ENCODE results near the gene TECPR1. TPM values are rescaled to one million over a fixed set of nuclear protein-coding genes. Genes with fewer than 3 reads are reported as not detected.
A peak's percentile ranks its signal among the peaks of the same experiment; 100 is the strongest.

TECPR1 gene
- total RNA-seq, 1 donor from 2014 or later, result 15.1 TPM

GRCh38 chr7:98229991-98230745 is 21.9 kb downstream of the TECPR1 start:
- peak overlapping the region in 1 of 3 donors; percentile 68 for H3K9ac ChIP-seq (ENCODE audit: low read depth in 1 of 3, low read length in 3 of 3)
- H3K4me1 ChIP-seq (ENCODE audit: control insufficient read depth in 3 of 3, insufficient read depth in 3 of 3, low read length in 3 of 3), result peaks cover 6 to 10% (median 8%) of the 10 kb centered on the region in 3 donors
- H3K9me3 ChIP-seq (ENCODE audit: control insufficient read depth in 3 of 3, low read length in 3 of 3), result no peaks in the 10 kb centered on the region
- peak overlapping the region; percentile 23 for H3K27ac ChIP-seq (ENCODE audit: low read depth, low read length)
- H3K36me3 ChIP-seq (ENCODE audit: control insufficient read depth in 3 of 3, insufficient read depth in 3 of 3, low read length in 3 of 3), result peaks cover 16 to 20% (median 17%) of the 10 kb centered on the region in 3 donors
- H3K4me3 ChIP-seq (ENCODE audit: low read length in 3 of 3), result no peak overlapping the region
- no peaks in the 10 kb centered on the region for H3K27me3 ChIP-seq (ENCODE audit: control insufficient read depth in 3 of 3, insufficient read depth in 3 of 3, low read length in 3 of 3)

DNA sequence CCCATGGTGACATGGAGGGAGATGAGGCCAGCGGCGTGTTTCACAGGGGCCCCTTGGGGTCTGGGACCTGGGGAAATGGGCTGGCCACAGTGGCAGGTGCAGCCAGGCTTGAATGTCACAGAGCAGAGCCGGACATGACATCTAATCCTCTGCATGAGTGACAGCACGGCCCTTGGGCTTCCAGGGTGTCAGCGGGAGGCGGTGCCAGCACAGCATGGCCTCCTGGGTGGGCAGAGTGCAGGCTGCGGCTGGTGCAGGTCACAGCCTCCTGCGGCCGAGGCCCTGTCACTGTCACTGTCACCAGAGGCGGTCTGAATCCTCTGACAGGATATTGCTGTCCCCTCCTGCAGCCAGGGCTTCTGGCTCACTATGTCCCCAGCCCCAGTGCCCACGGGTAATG is 22.6 kb downstream of the TECPR1 start:
- Histone ChIP-seq H3K9ac (ENCODE audit: low read depth in 1 of 3, low read length in 3 of 3) (peak overlapping the region in 1 of 3 donors; percentile 68), H3K4me1 (ENCODE audit: control insufficient read depth in 3 of 3, insufficient read depth in 3 of 3, low read length in 3 of 3) (peaks cover 6 to 10% (median 8%) of the 10 kb centered on the region in 3 donors), H3K27me3 (ENCODE audit: control insufficient read depth in 3 of 3, insufficient read depth in 3 of 3, low read length in 3 of 3) (no peaks in the 10 kb centered on the region), H3K27ac (ENCODE audit: low read depth, low read length) (peak overlapping the region; percentile 23), H3K36me3 (ENCODE audit: control insufficient read depth in 3 of 3, insufficient read depth in 3 of 3, low read length in 3 of 3) (peaks cover 17 to 21% (median 17%) of the 10 kb centered on the region in 3 donors), H3K9me3 (ENCODE audit: control insufficient read depth in 3 of 3, low read length in 3 of 3) (no peaks in the 10 kb centered on the region), H3K4me3 (ENCODE audit: low read length in 3 of 3) (peak overlapping the region in 1 of 3 donors; percentile 49)

DNA sequence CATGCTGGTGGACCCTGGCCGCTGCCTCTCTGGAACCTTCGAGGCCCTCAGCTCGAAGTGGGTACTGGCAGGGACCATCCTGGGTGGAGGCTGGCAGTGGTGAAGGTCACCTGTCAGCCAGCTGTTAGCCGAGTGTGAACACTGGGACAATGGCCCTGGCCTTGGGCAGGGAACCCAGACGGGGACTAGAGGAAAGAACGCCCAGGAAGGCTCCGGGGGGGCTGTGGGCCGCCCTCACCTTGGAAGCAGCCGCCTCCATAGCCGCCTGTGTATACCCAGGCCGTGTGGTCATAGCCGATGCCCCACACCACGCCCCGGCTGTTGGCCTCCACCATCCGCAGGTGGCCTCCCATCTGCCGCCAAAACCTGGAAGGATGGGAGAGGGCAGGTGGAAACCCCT is 23.2 kb downstream of the TECPR1 start:
- H3K4me3 ChIP-seq (ENCODE audit: low read length in 3 of 3), result no peak overlapping the region
- no peaks in the 10 kb centered on the region for H3K9me3 ChIP-seq (ENCODE audit: control insufficient read depth in 3 of 3, low read length in 3 of 3)
- H3K27ac ChIP-seq (ENCODE audit: low read depth, low read length), result no peak overlapping the region
- H3K9ac ChIP-seq (ENCODE audit: low read depth in 1 of 3, low read length in 3 of 3), result peak overlapping the region in 1 of 3 donors; percentile 68
- peaks cover 6 to 10% (median 8%) of the 10 kb centered on the region in 3 donors for H3K4me1 ChIP-seq (ENCODE audit: control insufficient read depth in 3 of 3, insufficient read depth in 3 of 3, low read length in 3 of 3)
- no peaks in the 10 kb centered on the region for H3K27me3 ChIP-seq (ENCODE audit: control insufficient read depth in 3 of 3, insufficient read depth in 3 of 3, low read length in 3 of 3)
- peaks cover 17 to 22% (median 19%) of the 10 kb centered on the region in 3 donors for H3K36me3 ChIP-seq (ENCODE audit: control insufficient read depth in 3 of 3, insufficient read depth in 3 of 3, low read length in 3 of 3)

DNA sequence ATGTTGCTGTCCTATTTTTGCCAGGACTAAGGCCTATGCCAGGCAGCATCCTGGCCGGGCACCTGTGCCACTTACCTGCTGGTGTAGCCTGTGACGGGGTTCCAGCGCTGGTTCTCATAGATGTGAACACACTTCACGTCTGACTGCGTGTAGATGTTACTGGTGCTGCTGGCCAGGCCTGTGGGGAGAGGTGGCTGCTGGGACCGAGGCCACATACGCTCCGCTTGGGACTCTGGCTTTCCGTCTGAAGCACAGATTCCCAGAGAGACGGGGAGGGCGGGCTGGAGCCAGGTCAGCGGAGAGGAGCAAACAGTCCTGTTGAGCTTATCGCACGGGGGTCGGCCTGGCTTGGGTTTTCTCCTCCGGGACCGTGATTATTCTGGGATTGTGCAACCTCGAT is 24.1 kb downstream of the TECPR1 start:
- H3K36me3 ChIP-seq (ENCODE audit: control insufficient read depth in 3 of 3, insufficient read depth in 3 of 3, low read length in 3 of 3), result peaks cover 17 to 22% (median 18%) of the 10 kb centered on the region in 3 donors
- H3K27ac ChIP-seq (ENCODE audit: low read depth, low read length), result no peak overlapping the region
- H3K4me3 ChIP-seq (ENCODE audit: low read length in 3 of 3), result no peak overlapping the region
- no peaks in the 10 kb centered on the region for H3K27me3 ChIP-seq (ENCODE audit: control insufficient read depth in 3 of 3, insufficient read depth in 3 of 3, low read length in 3 of 3)
- H3K4me1 ChIP-seq (ENCODE audit: control insufficient read depth in 3 of 3, insufficient read depth in 3 of 3, low read length in 3 of 3), result peaks cover 6 to 10% (median 8%) of the 10 kb centered on the region in 3 donors
- H3K9me3 ChIP-seq (ENCODE audit: control insufficient read depth in 3 of 3, low read length in 3 of 3), result no peaks in the 10 kb centered on the region
- H3K9ac ChIP-seq (ENCODE audit: low read depth in 1 of 3, low read length in 3 of 3), result no peak overlapping the region

- peaks cover 22 to 28% (median 26%) of the 10 kb centered on the region in 3 donors for H3K36me3 ChIP-seq (ENCODE audit: control insufficient read depth in 3 of 3, insufficient read depth in 3 of 3, low read length in 3 of 3)
Measured at GRCh38 chr7:98225913-98226614, 26.0 kb downstream of the TECPR1 start.

GRCh38 chr7:98224701-98225181 is 27.3 kb downstream of the TECPR1 start:
- Histone ChIP-seq H3K36me3 (ENCODE audit: control insufficient read depth in 3 of 3, insufficient read depth in 3 of 3, low read length in 3 of 3) (peaks cover 22 to 28% (median 26%) of the 10 kb centered on the region in 3 donors), H3K27me3 (ENCODE audit: control insufficient read depth in 3 of 3, insufficient read depth in 3 of 3, low read length in 3 of 3) (no peaks in the 10 kb centered on the region), H3K4me3 (ENCODE audit: low read length in 3 of 3) (no peak overlapping the region), H3K4me1 (ENCODE audit: control insufficient read depth in 3 of 3, insufficient read depth in 3 of 3, low read length in 3 of 3) (peaks cover 6 to 10% (median 8%) of the 10 kb centered on the region in 3 donors), H3K9ac (ENCODE audit: low read depth in 1 of 3, low read length in 3 of 3) (no peak overlapping the region), H3K9me3 (ENCODE audit: control insufficient read depth in 3 of 3, low read length in 3 of 3) (no peaks in the 10 kb centered on the region), H3K27ac (ENCODE audit: low read depth, low read length) (no peak overlapping the region)

More at GRCh38 chr7:98225913-98226614, 26.0 kb downstream of the TECPR1 start:
- no peak overlapping the region for H3K4me3 ChIP-seq (ENCODE audit: low read length in 3 of 3)
- no peaks in the 10 kb centered on the region for H3K9me3 ChIP-seq (ENCODE audit: control insufficient read depth in 3 of 3, low read length in 3 of 3)
- H3K27ac ChIP-seq (ENCODE audit: low read depth, low read length), result no peak overlapping the region
- no peak overlapping the region for H3K9ac ChIP-seq (ENCODE audit: low read depth in 1 of 3, low read length in 3 of 3)
- peaks cover 6 to 10% (median 8%) of the 10 kb centered on the region in 3 donors for H3K4me1 ChIP-seq (ENCODE audit: control insufficient read depth in 3 of 3, insufficient read depth in 3 of 3, low read length in 3 of 3)
- H3K27me3 ChIP-seq (ENCODE audit: control insufficient read depth in 3 of 3, insufficient read depth in 3 of 3, low read length in 3 of 3), result no peaks in the 10 kb centered on the region

DNA sequence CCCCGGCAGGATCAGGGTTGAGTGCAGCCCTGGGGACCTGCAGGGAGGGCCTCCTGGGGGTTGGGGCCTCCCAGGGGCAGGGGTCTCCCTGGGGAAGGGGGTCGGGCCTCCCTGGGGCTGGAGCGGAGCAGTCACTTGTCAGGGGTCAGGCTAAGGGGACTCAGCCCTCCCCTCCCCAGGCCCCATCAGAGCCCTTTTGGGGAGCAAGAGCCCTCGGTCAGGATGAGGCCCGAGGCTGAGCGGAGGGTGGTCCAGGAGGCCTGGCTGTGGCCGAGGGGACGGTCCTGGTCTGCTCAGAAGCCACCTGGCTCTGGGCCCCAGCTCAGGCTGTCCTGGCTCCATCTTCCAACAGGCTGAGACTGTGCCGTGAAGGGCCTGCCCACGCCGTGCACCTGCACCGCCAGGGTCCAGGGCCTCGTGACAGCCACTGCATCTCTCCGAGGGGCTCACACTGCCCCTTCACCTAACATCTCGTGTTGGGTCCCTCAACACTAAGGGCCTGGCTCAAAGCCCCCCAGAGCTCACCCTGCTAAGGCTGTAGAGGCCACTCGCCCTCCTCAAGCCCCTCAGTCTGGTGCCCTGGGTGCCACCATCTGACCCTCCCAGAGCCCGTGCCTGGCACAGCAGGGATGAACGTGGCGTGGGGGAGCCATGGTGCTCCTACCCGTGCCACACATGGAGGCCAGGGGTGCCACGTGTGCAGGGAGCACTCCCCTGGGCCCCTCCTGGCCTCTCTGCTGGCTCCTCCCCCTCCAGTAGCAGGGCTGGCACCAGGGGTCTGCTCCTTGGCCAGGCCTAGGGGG is 27.9 kb downstream of the TECPR1 start:
- Histone ChIP-seq H3K27ac (ENCODE audit: low read depth, low read length) (no peak overlapping the region), H3K27me3 (ENCODE audit: control insufficient read depth in 3 of 3, insufficient read depth in 3 of 3, low read length in 3 of 3) (no peaks in the 10 kb centered on the region), H3K4me3 (ENCODE audit: low read length in 3 of 3) (no peak overlapping the region), H3K9ac (ENCODE audit: low read depth in 1 of 3, low read length in 3 of 3) (no peak overlapping the region), H3K36me3 (ENCODE audit: control insufficient read depth in 3 of 3, insufficient read depth in 3 of 3, low read length in 3 of 3) (peaks cover 22 to 28% (median 26%) of the 10 kb centered on the region in 3 donors), H3K4me1 (ENCODE audit: control insufficient read depth in 3 of 3, insufficient read depth in 3 of 3, low read length in 3 of 3) (peaks cover 0 to 5% (median 3%) of the 10 kb centered on the region in 3 donors), H3K9me3 (ENCODE audit: control insufficient read depth in 3 of 3, low read length in 3 of 3) (no peaks in the 10 kb centered on the region)

DNA sequence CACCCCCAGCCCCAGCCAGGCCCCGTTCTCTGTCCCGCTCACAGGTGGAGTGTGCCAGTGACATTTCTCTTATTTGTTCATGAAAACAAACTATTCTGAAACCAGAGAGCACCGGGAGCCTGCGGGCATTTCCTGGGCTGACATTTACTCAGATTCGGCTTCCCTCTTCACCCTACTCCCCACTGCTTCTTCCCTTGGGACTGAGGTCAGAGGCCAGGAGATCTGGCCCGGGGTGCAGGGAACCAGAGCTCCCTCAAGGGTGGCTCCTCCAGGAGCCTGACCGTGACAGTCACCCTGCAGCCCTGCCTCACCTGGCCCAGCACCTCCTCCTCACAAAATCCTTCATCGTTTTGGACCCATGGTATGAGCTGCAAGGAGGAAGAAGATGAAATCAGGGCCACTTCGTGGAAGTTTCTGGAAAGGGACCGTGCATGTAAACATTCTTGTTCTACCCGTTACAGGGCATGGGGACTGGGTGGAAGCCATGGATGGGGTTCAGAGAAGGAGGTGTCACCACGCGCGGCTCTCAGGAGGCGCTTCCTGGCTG is 28.6 kb downstream of the TECPR1 start:
- no peaks in the 10 kb centered on the region for H3K4me1 ChIP-seq (ENCODE audit: control insufficient read depth in 3 of 3, insufficient read depth in 3 of 3, low read length in 3 of 3)
- H3K4me3 ChIP-seq (ENCODE audit: low read length in 3 of 3), result no peak overlapping the region
- H3K27me3 ChIP-seq (ENCODE audit: control insufficient read depth in 3 of 3, insufficient read depth in 3 of 3, low read length in 3 of 3), result no peaks in the 10 kb centered on the region
- H3K36me3 ChIP-seq (ENCODE audit: control insufficient read depth in 3 of 3, insufficient read depth in 3 of 3, low read length in 3 of 3), result peaks cover 22 to 28% (median 26%) of the 10 kb centered on the region in 3 donors
- no peak overlapping the region for H3K27ac ChIP-seq (ENCODE audit: low read depth, low read length)
- no peak overlapping the region for H3K9ac ChIP-seq (ENCODE audit: low read depth in 1 of 3, low read length in 3 of 3)
- H3K9me3 ChIP-seq (ENCODE audit: control insufficient read depth in 3 of 3, low read length in 3 of 3), result peaks cover 0 to 3% (median 0%) of the 10 kb centered on the region in 3 donors

- Histone ChIP-seq H3K4me1 (ENCODE audit: control insufficient read depth in 3 of 3, insufficient read depth in 3 of 3, low read length in 3 of 3) (no peaks in the 10 kb centered on the region), H3K27me3 (ENCODE audit: control insufficient read depth in 3 of 3, insufficient read depth in 3 of 3, low read length in 3 of 3) (no peaks in the 10 kb centered on the region), H3K9ac (ENCODE audit: low read depth in 1 of 3, low read length in 3 of 3) (no peak overlapping the region), H3K9me3 (ENCODE audit: control insufficient read depth in 3 of 3, low read length in 3 of 3) (peaks cover 0 to 3% (median 0%) of the 10 kb centered on the region in 3 donors), H3K4me3 (ENCODE audit: low read length in 3 of 3) (no peak overlapping the region), H3K36me3 (ENCODE audit: control insufficient read depth in 3 of 3, insufficient read depth in 3 of 3, low read length in 3 of 3) (peaks cover 14 to 25% (median 21%) of the 10 kb centered on the region in 3 donors), H3K27ac (ENCODE audit: low read depth, low read length) (no peak overlapping the region)
Measured at GRCh38 chr7:98222533-98223195, 29.4 kb downstream of the TECPR1 start.
